DND-41 (cell line): Measurements from ENCODE around the gene TRPC3.
A peak's percentile ranks its signal among the peaks of the same experiment; 100 is the strongest.

Experiments
- ATAC-seq: fragments of 200-7000 bp; cut with Tn5 transposase; 3 replicates; pipeline ENCODE4 v1.9.1; 2021; ENCODE audit warnings: low read depth; ENCODE audit not compliant: insufficient read depth
- DNase-seq: peaks from one replicate; pipeline ENCODE4 v3.0.0-alpha.2; 2020
- H2AFZ ChIP-seq: 2 replicates; pipeline ENCODE4 v1.6.0; 2012; ENCODE audit warnings: low read depth, low read length
- H3K27ac ChIP-seq: 2 replicates; pipeline ENCODE4 v1.5.1; 2012; ENCODE audit warnings: low read length, inconsistent platforms
- H3K27me3 ChIP-seq: fragments of 200-600 bp; sonication (generic); 2 replicates; pipeline ENCODE4 v1.6.0; 2012; ENCODE audit warnings: low read length, mild to moderate bottlenecking, inconsistent platforms; ENCODE audit not compliant: insufficient read depth, poor library complexity
- H3K36me3 ChIP-seq: 2 replicates; pipeline ENCODE4 v1.5.1; 2012; ENCODE audit warnings: low read length, inconsistent platforms; ENCODE audit not compliant: insufficient read depth
- H3K4me1 ChIP-seq: 2 replicates; pipeline ENCODE4 v1.5.1; 2012; ENCODE audit warnings: mild to moderate bottlenecking, low read length; ENCODE audit not compliant: insufficient read depth
- H3K4me2 ChIP-seq: 2 replicates; pipeline ENCODE4 v1.6.0; 2012; ENCODE audit warnings: mild to moderate bottlenecking, moderate library complexity, low read length, inconsistent platforms; ENCODE audit not compliant: insufficient read depth
- H3K4me3 ChIP-seq, 2 experiments: fragments of 200-600 bp in 1 of 2; shearing (Covaris generic) in 1 of 2; 2 replicates each; pipeline ENCODE4 v1.5.1; 2012 to 2016; ENCODE audit warnings: inconsistent platforms in 2 of 2, low read length in 2 of 2, mild to moderate bottlenecking in 2 of 2, low read depth in 1 of 2, moderate library complexity in 1 of 2
- H3K79me2 ChIP-seq: 2 replicates; pipeline ENCODE4 v1.6.0; 2012; ENCODE audit warnings: low read length, inconsistent platforms; ENCODE audit not compliant: insufficient read depth
- H3K9ac ChIP-seq: 2 replicates; pipeline ENCODE4 v1.6.0; 2012; ENCODE audit warnings: low read depth, mild to moderate bottlenecking, inconsistent platforms, low read length, moderate library complexity
- H3K9me3 ChIP-seq: 2 replicates; pipeline ENCODE4 v1.5.1; 2012; ENCODE audit warnings: low read length, moderate library complexity, mild to moderate bottlenecking, inconsistent platforms; ENCODE audit not compliant: insufficient read depth, severe bottlenecking
- H4K20me1 ChIP-seq: 2 replicates; pipeline ENCODE4 v1.6.0; 2012; ENCODE audit warnings: low read length; ENCODE audit not compliant: insufficient read depth
- EZH2 ChIP-seq: IDR thresholded peaks from 3 replicates; pipeline ENCODE4 v1.6.1; 2012; ENCODE audit warnings: borderline replicate concordance, low read depth, mild to moderate bottlenecking, moderate library complexity, low read length, inconsistent platforms; ENCODE audit not compliant: severe bottlenecking
- TF ChIP-seq, protein P1 (sequence below): IDR thresholded peaks from 2 replicates; pipeline ENCODE4 v1.5.1; 2012; ENCODE audit warnings: borderline replicate concordance, low read length, moderate library complexity, mild to moderate bottlenecking; ENCODE audit not compliant: poor library complexity, severe bottlenecking; ENCODE audit errors: extremely low read depth

TRPC3 gene

GRCh38 chr4:121957266-121957665, 5.4 kb upstream of the TRPC3 start:
- Histone ChIP-seq H3K36me3 (no peaks in the 10 kb centered on the region), H3K27me3 (peaks cover 7% of the 10 kb centered on the region), H3K9ac (no peak overlapping the region), H3K4me3 (no peak overlapping the region), H3K4me1 (no peaks in the 10 kb centered on the region), H2AFZ (no peak overlapping the region), H3K79me2 (no peaks in the 10 kb centered on the region), H3K27ac (no peak overlapping the region), H4K20me1 (no peaks in the 10 kb centered on the region), H3K4me2 (no peak overlapping the region), H3K9me3 (no peaks in the 10 kb centered on the region)
- no peak for TF ChIP-seq EZH2
- TF ChIP-seq, protein P1, sequence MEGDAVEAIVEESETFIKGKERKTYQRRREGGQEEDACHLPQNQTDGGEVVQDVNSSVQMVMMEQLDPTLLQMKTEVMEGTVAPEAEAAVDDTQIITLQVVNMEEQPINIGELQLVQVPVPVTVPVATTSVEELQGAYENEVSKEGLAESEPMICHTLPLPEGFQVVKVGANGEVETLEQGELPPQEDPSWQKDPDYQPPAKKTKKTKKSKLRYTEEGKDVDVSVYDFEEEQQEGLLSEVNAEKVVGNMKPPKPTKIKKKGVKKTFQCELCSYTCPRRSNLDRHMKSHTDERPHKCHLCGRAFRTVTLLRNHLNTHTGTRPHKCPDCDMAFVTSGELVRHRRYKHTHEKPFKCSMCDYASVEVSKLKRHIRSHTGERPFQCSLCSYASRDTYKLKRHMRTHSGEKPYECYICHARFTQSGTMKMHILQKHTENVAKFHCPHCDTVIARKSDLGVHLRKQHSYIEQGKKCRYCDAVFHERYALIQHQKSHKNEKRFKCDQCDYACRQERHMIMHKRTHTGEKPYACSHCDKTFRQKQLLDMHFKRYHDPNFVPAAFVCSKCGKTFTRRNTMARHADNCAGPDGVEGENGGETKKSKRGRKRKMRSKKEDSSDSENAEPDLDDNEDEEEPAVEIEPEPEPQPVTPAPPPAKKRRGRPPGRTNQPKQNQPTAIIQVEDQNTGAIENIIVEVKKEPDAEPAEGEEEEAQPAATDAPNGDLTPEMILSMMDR = no peak
- DNase-seq = no peak
- no peak for ATAC-seq

GRCh38 chr4:121953860-121954259, 2.0 kb upstream of the TRPC3 start:
- H3K4me1 ChIP-seq = no peaks in the 10 kb centered on the region
- H3K4me3 ChIP-seq = no peak overlapping the region
- no peak overlapping the region for H3K27ac ChIP-seq
- no peak overlapping the region for H2AFZ ChIP-seq
- H3K79me2 ChIP-seq = no peaks in the 10 kb centered on the region
- H3K9ac ChIP-seq = no peak overlapping the region
- no peak overlapping the region for H3K4me2 ChIP-seq
- DNase-seq = peak; percentile 16
- H3K9me3 ChIP-seq = no peaks in the 10 kb centered on the region
- peaks cover 7% of the 10 kb centered on the region for H3K27me3 ChIP-seq
- H3K36me3 ChIP-seq = no peaks in the 10 kb centered on the region
- H4K20me1 ChIP-seq = no peaks in the 10 kb centered on the region
- TF ChIP-seq EZH2 = no peak
- TF ChIP-seq, protein P1 = no peak
- peak; percentile 80 for ATAC-seq

DNA sequence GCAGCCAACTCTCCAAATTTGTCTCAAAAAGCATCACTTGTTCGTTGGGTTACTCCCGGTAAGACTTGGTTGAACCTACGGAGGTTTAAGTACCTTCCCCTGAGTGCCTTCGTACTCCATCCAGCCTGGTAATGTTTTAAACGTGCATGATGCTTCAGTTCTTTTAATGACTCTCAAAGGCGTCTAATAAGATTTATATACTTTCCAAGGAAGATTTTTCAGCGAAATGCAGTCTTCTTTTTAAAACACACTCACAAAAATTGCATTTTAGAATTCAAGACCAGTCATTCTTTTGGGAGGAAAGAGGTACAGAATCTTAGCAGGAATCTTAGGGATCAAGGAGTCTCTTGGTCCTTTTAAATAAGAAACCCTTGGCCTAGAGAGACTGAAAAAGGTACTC, 430 bp upstream of the TRPC3 start:
- no peaks in the 10 kb centered on the region for H3K36me3 ChIP-seq
- no peaks in the 10 kb centered on the region for H3K9me3 ChIP-seq
- H4K20me1 ChIP-seq = no peaks in the 10 kb centered on the region
- no peak overlapping the region for H3K9ac ChIP-seq
- peaks cover 7% of the 10 kb centered on the region for H3K27me3 ChIP-seq
- no peak overlapping the region for H3K4me2 ChIP-seq
- TF ChIP-seq EZH2 = no peak
- TF ChIP-seq, protein P1 = no peak
- no peak overlapping the region for H3K27ac ChIP-seq
- H3K79me2 ChIP-seq = no peaks in the 10 kb centered on the region
- no peak overlapping the region for H2AFZ ChIP-seq
- ATAC-seq (no peak), DNase-seq (no peak)
- no peaks in the 10 kb centered on the region for H3K4me1 ChIP-seq
- H3K4me3 ChIP-seq = no peak overlapping the region
